HL-60 (cell line): ENCODE data around the gene SDCCAG8.

ENCODE experiments used
- DNase-seq, 2 experiments: peaks; one replicate each; pipeline ENCODE4 v3.0.0-alpha.2; 2010 to 2020; ENCODE audit warnings: low read depth in 1 of 2, low spot score in 1 of 2
- H3K27ac ChIP-seq: fragments of 250-450 bp; sonication (Bioruptor Pico); replicated peaks from 2 replicates; pipeline ENCODE4 v1.5.1; 2020; ENCODE audit warnings: mild to moderate bottlenecking, moderate library complexity
- H3K27me3 ChIP-seq: fragments of 250-450 bp; sonication (Bioruptor Pico); 2 replicates; pipeline ENCODE4 v1.5.1; 2021; ENCODE audit warnings: mild to moderate bottlenecking, moderate library complexity; ENCODE audit not compliant: insufficient read depth, poor library complexity, severe bottlenecking
- H3K4me3 ChIP-seq: replicated peaks from 2 replicates; pipeline ENCODE4 v1.5.1; 2011; ENCODE audit warnings: mild to moderate bottlenecking, control low read depth, low read length; ENCODE audit not compliant: insufficient read depth
- CTCF ChIP-seq: IDR thresholded peaks from one replicate; pipeline ENCODE4 v1.5.1; 2011; ENCODE audit warnings: low read length, control low read depth, inconsistent platforms; ENCODE audit not compliant: insufficient read depth
- GABPA ChIP-seq: IDR thresholded peaks from 2 replicates; pipeline ENCODE4 v1.6.1; 2012; ENCODE audit warnings: low read depth
- POLR2AphosphoS5 ChIP-seq: IDR thresholded peaks from 2 replicates; pipeline ENCODE4 v1.6.1; 2012; ENCODE audit warnings: low read depth
- REST ChIP-seq: IDR thresholded peaks from 2 replicates; pipeline ENCODE4 v1.6.1; 2012; ENCODE audit warnings: low read depth; ENCODE audit not compliant: insufficient replicate concordance
- SPI1 ChIP-seq: IDR thresholded peaks from 2 replicates; pipeline ENCODE4 v1.6.1; 2012; ENCODE audit warnings: low read depth, mild to moderate bottlenecking, borderline replicate concordance

The SDCCAG8 gene

GRCh38 chr1:243523766-243524165, 267.9 kb downstream of the SDCCAG8 start:
- no peak for DNase-seq
- Histone ChIP-seq H3K4me3 (no peak overlapping the region), H3K27ac (no peak overlapping the region), H3K27me3 (no peaks in the 10 kb centered on the region)
- no peak for TF ChIP-seq POLR2AphosphoS5
- no peak for TF ChIP-seq SPI1
- TF ChIP-seq CTCF, result no peak
- TF ChIP-seq GABPA, result no peak
- no peak for TF ChIP-seq REST

GRCh38 chr1:243525085-243525487, 269.2 kb downstream of the SDCCAG8 start:
- Histone ChIP-seq H3K4me3 (no peak overlapping the region), H3K27ac (no peak overlapping the region), H3K27me3 (no peaks in the 10 kb centered on the region)
- TF ChIP-seq SPI1, result no peak
- no peak for TF ChIP-seq REST
- TF ChIP-seq POLR2AphosphoS5, result no peak
- no peak for TF ChIP-seq GABPA
- TF ChIP-seq CTCF, result no peak
- DNase-seq, result no peak

GRCh38 chr1:243526180-243526579, 270.3 kb downstream of the SDCCAG8 start:
- DNase-seq, result no peak
- H3K27me3 ChIP-seq, result no peaks in the 10 kb centered on the region
- TF ChIP-seq REST, result no peak
- no peak for TF ChIP-seq GABPA
- TF ChIP-seq CTCF, result no peak
- TF ChIP-seq POLR2AphosphoS5, result no peak
- no peak for TF ChIP-seq SPI1
- H3K27ac ChIP-seq, result no peak overlapping the region
- no peak overlapping the region for H3K4me3 ChIP-seq
